Neural cell (in vitro differentiated cells): ENCODE results near the gene ASNSD1. TPM values are rescaled to one million over a fixed set of nuclear protein-coding genes. Genes with fewer than 3 reads are reported as not detected.
"Not testable (repeated sequence)": the region's sequence is repeated elsewhere in the genome, so short reads cannot be mapped to it uniquely, and the experiment has no call there.

Source experiments
- H2AFZ ChIP-seq: fragments of 200-600, 300-800 bp; sonication (generic), shearing (Covaris generic); 2 replicates; pipeline ENCODE4 v1.6.0; 2014; ENCODE audit warnings: low read depth, mild to moderate bottlenecking, antibody characterized with exemption, low read length, moderate library complexity
- H3F3A ChIP-seq: fragments of 200-600 bp; shearing (Covaris generic); 2 replicates; pipeline ENCODE4 v1.6.1; 2016; ENCODE audit warnings: mild to moderate bottlenecking, moderate library complexity, mixed read lengths, antibody characterized with exemption, low read length; ENCODE audit not compliant: insufficient read depth, poor library complexity, severe bottlenecking
- H3K27ac ChIP-seq: fragments of 200-600, 300-800 bp; sonication (generic), shearing (Covaris generic); 2 replicates; pipeline ENCODE4 v1.5.1; 2014; ENCODE audit warnings: mild to moderate bottlenecking, low read length, moderate library complexity
- H3K27me3 ChIP-seq: fragments of 300-800, 200-600 bp; sonication (generic), shearing (Covaris generic); 2 replicates; pipeline ENCODE4 v1.6.0; 2014; ENCODE audit warnings: mild to moderate bottlenecking, low read depth, low read length, moderate library complexity; ENCODE audit not compliant: insufficient read depth
- H3K36me3 ChIP-seq: fragments of 300-800, 200-600 bp; sonication (generic), shearing (Covaris generic); 2 replicates; pipeline ENCODE4 v1.5.1; 2014; ENCODE audit warnings: mild to moderate bottlenecking, antibody characterized with exemption, low read length, moderate library complexity; ENCODE audit not compliant: insufficient read depth
- H3K4me2 ChIP-seq: fragments of 300-800, 200-600 bp; sonication (generic), shearing (Covaris generic); 2 replicates; pipeline ENCODE4 v1.6.0; 2014; ENCODE audit warnings: mild to moderate bottlenecking, low read length
- H3K4me3 ChIP-seq: fragments of 300-800, 200-600 bp; sonication (generic), shearing (Covaris generic); 2 replicates; pipeline ENCODE4 v1.5.1; 2014; ENCODE audit warnings: mild to moderate bottlenecking, low read length, moderate library complexity
- H3K79me2 ChIP-seq: fragments of 200-600 bp; shearing (Covaris generic); replicated peaks from 2 replicates; pipeline ENCODE4 v1.6.0; 2014; ENCODE audit warnings: mild to moderate bottlenecking, low read length, moderate library complexity; ENCODE audit not compliant: insufficient read depth
- H3K9ac ChIP-seq: fragments of 300-800, 200-600 bp; sonication (generic), shearing (Covaris generic); 2 replicates; pipeline ENCODE4 v1.6.1; 2016; ENCODE audit warnings: mild to moderate bottlenecking, low read length, mixed read lengths
- H3K9me2 ChIP-seq: fragments of 200-600 bp; shearing (Covaris generic); 2 replicates; pipeline ENCODE4 v1.6.1; 2016; ENCODE audit warnings: mild to moderate bottlenecking, low read length, mixed read lengths; ENCODE audit not compliant: insufficient read depth
- H3K9me3 ChIP-seq: fragments of 200-600, 300-800 bp; sonication (generic), shearing (Covaris generic); 2 replicates; pipeline ENCODE4 v1.6.1; 2016; ENCODE audit warnings: mild to moderate bottlenecking, mixed run types, low read length, moderate library complexity, mixed read lengths
- H4K20me1 ChIP-seq: fragments of 200-600 bp; shearing (Covaris generic); 2 replicates; pipeline ENCODE4 v1.6.1; 2016; ENCODE audit warnings: mild to moderate bottlenecking, mixed run types; ENCODE audit not compliant: insufficient read depth
- CTCF ChIP-seq: fragments of 450-650 bp; IDR thresholded peaks from 2 replicates; pipeline ENCODE4 v1.5.1; 2014; ENCODE audit warnings: antibody characterized with exemption, mild to moderate bottlenecking, moderate library complexity; ENCODE audit not compliant: poor library complexity, severe bottlenecking
- EP300 ChIP-seq: fragments of 450-650 bp; conservative IDR thresholded peaks from 2 replicates; pipeline ENCODE4 v1.6.1; 2014; ENCODE audit warnings: antibody characterized with exemption, mild to moderate bottlenecking, moderate library complexity; ENCODE audit not compliant: poor library complexity, severe bottlenecking
- EZH2 ChIP-seq: fragments of 200-600, 300-800 bp; shearing (Covaris generic), sonication (generic); IDR thresholded peaks from 2 replicates; pipeline ENCODE4 v1.6.1; 2014; ENCODE audit warnings: antibody characterized with exemption, low read length, borderline replicate concordance, mild to moderate bottlenecking; ENCODE audit not compliant: insufficient read depth, poor library complexity, severe bottlenecking
- MXI1 ChIP-seq: fragments of 450-650 bp; conservative IDR thresholded peaks from 2 replicates; pipeline ENCODE4 v1.6.1; 2014; ENCODE audit warnings: antibody characterized with exemption, mild to moderate bottlenecking; ENCODE audit not compliant: poor library complexity, severe bottlenecking
- POLR2AphosphoS5 ChIP-seq: IDR thresholded peaks from 2 replicates; pipeline ENCODE4 v1.6.1; 2012
- RAD21 ChIP-seq: fragments of 450-650 bp; conservative IDR thresholded peaks from 2 replicates; pipeline ENCODE4 v1.6.1; 2014; ENCODE audit warnings: antibody characterized with exemption, mild to moderate bottlenecking, moderate library complexity
- REST ChIP-seq: IDR thresholded peaks from 2 replicates; pipeline ENCODE4 v1.6.1; 2012; ENCODE audit warnings: borderline replicate concordance
- SMC3 ChIP-seq: fragments of 450-650 bp; conservative IDR thresholded peaks from 2 replicates; pipeline ENCODE4 v1.6.1; 2014; ENCODE audit warnings: antibody characterized with exemption, mild to moderate bottlenecking, moderate library complexity; ENCODE audit not compliant: poor library complexity
- TAF1 ChIP-seq: IDR thresholded peaks from 2 replicates; pipeline ENCODE4 v1.6.1; 2012; ENCODE audit warnings: low read depth
- polyA plus RNA-seq: library from polyadenylated mRNA; depleted of rRNA; stranded (reverse); fragments of >200 nt; gene quantifications from 2 replicates; pipeline ENCODE4 v1.2.3, GENCODE V29; 2014

The ASNSD1 gene
- polyA plus RNA-seq, 1 donor from 2014 or later = 94.3 TPM

GRCh38 chr2:189709501-189710221, 48.4 kb downstream of the ASNSD1 start:
- no peak overlapping the region for H2AFZ ChIP-seq
- no peaks in the 10 kb centered on the region for H3F3A ChIP-seq
- no peaks in the 10 kb centered on the region for H3K36me3 ChIP-seq
- H3K9me3 ChIP-seq = no peaks in the 10 kb centered on the region
- no peak overlapping the region for H3K4me2 ChIP-seq
- no peaks in the 10 kb centered on the region for H3K9me2 ChIP-seq
- no peaks in the 10 kb centered on the region for H4K20me1 ChIP-seq
- no peak overlapping the region for H3K27ac ChIP-seq
- no peak overlapping the region for H3K9ac ChIP-seq
- no peak overlapping the region for H3K4me3 ChIP-seq
- H3K79me2 ChIP-seq = no peaks in the 10 kb centered on the region
- TF ChIP-seq RAD21 (no peak), SMC3 (no peak), MXI1 (no peak), TAF1 (no peak), EP300 (no peak), EZH2 (no peak), CTCF (no peak), REST (no peak), POLR2AphosphoS5 (no peak)
- H3K27me3 ChIP-seq = no peaks in the 10 kb centered on the region

- not testable (repeated sequence) for H3K27me3 ChIP-seq, H3K36me3 ChIP-seq, H3K79me2 ChIP-seq, H2AFZ ChIP-seq, H3K9me3 ChIP-seq, H4K20me1 ChIP-seq, H3K27ac ChIP-seq, H3K9ac ChIP-seq, H3K4me2 ChIP-seq, H3K4me3 ChIP-seq, H3F3A ChIP-seq, H3K9me2 ChIP-seq
Observed at GRCh38 chr2:189717593-189717992, 56.3 kb downstream of the ASNSD1 start.
